ENCODE results near the gene DRGX. TPM values are rescaled to one million over a fixed set of nuclear protein-coding genes. Genes with fewer than 3 reads are reported as not detected.
A peak's percentile ranks its signal among the peaks of the same experiment; 100 is the strongest.

Gene DRGX
- total RNA-seq, 1 donor from 2014 or later, result not detected

DNA sequence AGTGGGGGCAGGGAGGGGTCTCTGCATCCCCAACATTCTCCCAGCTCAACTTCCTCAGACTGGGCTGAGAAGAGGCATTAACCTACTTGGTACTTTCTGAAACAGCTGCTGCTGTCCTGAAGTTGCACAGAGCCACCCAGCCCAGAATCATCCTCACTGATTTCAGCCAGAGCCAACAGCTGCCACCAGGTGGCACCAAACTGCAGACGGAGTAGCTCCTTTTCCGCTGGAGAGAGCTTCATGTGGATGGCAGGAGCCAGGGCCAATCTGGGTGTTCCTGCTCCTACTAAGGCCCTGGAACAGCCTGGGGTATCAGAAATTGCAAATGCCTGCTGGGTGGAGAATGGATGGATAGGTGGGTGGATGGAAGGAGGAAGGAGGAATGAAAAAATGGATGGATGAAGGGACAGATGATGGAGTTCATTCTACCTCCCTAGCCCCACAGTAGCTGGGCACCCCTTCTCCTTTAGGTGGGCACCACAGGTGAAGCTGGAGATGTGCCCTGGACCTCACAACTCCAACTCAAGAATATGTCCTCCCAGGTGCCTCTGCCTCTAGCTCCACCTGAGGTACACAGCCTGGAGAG, 11.8 kb upstream of the DRGX start:
- H3K4me3 ChIP-seq, result no peak overlapping the region
- intact Hi-C loops (cut with micrococcal nuclease), result loop anchor here (10.0 kb wide), 1 partner anchor 107 kb away; no protein-coding TSS in a partner anchor
- H3K27ac ChIP-seq (replicated peaks), result no peak overlapping the region
- peaks cover 47% of the 10 kb centered on the region for H3K27me3 ChIP-seq (ENCODE audit: low read depth)
- no peaks in the 10 kb centered on the region for H3K9me3 ChIP-seq (replicated peaks)
- peak; percentile 78 for DNase-seq
- TF ChIP-seq, protein P1, sequence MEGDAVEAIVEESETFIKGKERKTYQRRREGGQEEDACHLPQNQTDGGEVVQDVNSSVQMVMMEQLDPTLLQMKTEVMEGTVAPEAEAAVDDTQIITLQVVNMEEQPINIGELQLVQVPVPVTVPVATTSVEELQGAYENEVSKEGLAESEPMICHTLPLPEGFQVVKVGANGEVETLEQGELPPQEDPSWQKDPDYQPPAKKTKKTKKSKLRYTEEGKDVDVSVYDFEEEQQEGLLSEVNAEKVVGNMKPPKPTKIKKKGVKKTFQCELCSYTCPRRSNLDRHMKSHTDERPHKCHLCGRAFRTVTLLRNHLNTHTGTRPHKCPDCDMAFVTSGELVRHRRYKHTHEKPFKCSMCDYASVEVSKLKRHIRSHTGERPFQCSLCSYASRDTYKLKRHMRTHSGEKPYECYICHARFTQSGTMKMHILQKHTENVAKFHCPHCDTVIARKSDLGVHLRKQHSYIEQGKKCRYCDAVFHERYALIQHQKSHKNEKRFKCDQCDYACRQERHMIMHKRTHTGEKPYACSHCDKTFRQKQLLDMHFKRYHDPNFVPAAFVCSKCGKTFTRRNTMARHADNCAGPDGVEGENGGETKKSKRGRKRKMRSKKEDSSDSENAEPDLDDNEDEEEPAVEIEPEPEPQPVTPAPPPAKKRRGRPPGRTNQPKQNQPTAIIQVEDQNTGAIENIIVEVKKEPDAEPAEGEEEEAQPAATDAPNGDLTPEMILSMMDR (IDR thresholded peaks at IDR 0.05; ENCODE audit: borderline replicate concordance), result peak; percentile 93
- H3K36me3 ChIP-seq, result no peaks in the 10 kb centered on the region
- H3K4me1 ChIP-seq, result peaks cover 32% of the 10 kb centered on the region

DNA sequence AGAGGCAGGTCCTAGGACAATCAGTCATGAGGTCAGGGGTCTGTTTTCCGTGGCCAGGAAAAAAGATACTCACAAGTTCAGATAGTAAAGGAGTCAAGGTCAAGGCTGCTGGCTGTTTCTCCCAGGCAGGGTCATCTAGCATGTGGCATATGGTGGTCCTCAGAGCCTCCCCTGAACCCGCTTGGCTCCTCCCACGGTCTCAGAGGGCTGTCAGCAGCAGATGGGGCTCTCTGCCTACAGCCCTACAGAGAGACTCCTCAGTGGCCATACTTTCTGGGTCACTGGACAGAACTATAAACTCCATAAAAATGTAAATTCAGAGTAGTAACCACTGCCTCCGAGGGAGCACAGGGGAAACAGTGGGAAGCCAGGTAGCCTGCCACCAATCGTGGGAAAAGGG, 11.3 kb upstream of the DRGX start:
- Histone ChIP-seq H3K27me3 (ENCODE audit: low read depth) (peaks cover 50% of the 10 kb centered on the region), H3K36me3 (no peaks in the 10 kb centered on the region), H3K4me3 (no peak overlapping the region), H3K4me1 (peaks cover 32% of the 10 kb centered on the region), H3K27ac (replicated peaks) (no peak overlapping the region), H3K9me3 (replicated peaks) (no peaks in the 10 kb centered on the region)
- TF ChIP-seq, protein P1 (IDR thresholded peaks at IDR 0.05; ENCODE audit: borderline replicate concordance), result no peak
- intact Hi-C loops (cut with micrococcal nuclease), result loop anchor here (10.0 kb wide), 1 partner anchor 108 kb away; no protein-coding TSS in a partner anchor
- no peak for DNase-seq

DNA sequence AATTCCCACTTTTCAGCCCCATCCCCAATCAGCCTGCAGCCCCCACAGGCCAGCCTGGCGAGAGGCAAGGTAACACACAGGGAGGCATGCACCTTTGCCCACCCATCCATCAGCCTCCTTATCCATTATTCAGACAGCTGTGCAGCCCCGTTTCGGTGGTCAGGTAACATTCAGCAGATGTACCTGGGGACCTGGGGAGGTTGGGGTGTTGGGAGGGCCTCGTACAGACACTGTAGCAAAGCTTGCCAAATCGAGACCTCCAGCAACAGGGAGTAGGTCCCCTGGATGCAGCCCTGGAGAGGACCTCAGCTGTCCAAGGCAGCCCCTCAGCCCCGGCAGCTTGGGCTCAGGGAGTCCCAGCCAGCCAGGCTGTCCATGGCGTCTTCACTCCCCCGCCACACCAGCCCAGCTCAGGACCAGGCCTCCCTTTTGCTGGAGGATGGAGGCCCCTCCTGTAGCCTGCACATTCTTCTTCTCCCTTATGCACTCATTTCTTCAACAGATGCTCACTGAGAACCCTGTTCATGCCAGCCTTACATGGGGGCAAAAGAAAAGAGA, 8.5 kb upstream of the DRGX start:
- Histone ChIP-seq H3K27me3 (ENCODE audit: low read depth) (peaks cover 78% of the 10 kb centered on the region), H3K4me3 (no peak overlapping the region), H3K36me3 (no peaks in the 10 kb centered on the region), H3K9me3 (replicated peaks) (no peaks in the 10 kb centered on the region), H3K4me1 (peaks cover 18% of the 10 kb centered on the region), H3K27ac (replicated peaks) (no peak overlapping the region)
- TF ChIP-seq, protein P1 (IDR thresholded peaks at IDR 0.05; ENCODE audit: borderline replicate concordance), result no peak
- no peak for DNase-seq
- intact Hi-C loops (cut with micrococcal nuclease), result loop anchor here (10.0 kb wide), 1 partner anchor 110 kb away; no protein-coding TSS in a partner anchor

DNA sequence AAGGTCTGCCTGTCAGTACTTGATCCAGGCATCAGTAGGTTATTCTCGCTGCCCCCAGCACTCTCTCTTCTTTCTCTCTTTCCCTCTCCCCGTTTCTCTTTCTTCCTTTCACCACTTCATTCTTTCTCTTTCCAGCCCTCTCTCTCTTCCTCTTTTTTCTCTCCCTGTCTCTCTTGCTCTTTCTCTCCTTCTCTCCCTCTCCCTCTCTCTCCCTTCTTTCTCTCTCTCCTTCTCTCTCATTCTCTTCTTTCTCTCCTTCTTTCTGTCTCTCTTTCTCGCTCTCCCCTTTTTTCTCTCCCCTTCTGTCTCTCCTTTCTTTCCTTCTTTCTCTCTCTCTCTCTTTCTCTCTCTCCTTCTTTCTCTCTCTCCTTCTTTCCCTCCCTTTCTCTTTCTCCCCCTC, 7.5 kb upstream of the DRGX start:
- H3K9me3 ChIP-seq (replicated peaks), result no peaks in the 10 kb centered on the region
- H3K4me3 ChIP-seq, result no peak overlapping the region
- intact Hi-C loops (cut with micrococcal nuclease), result loop anchor here (10.0 kb wide), 1 partner anchor 111 kb away; no protein-coding TSS in a partner anchor
- H3K36me3 ChIP-seq, result no peaks in the 10 kb centered on the region
- TF ChIP-seq, protein P1 (IDR thresholded peaks at IDR 0.05; ENCODE audit: borderline replicate concordance), result no peak
- peaks cover 11% of the 10 kb centered on the region for H3K4me1 ChIP-seq
- no peak overlapping the region for H3K27ac ChIP-seq (replicated peaks)
- no peak for DNase-seq
- peaks cover 88% of the 10 kb centered on the region for H3K27me3 ChIP-seq (ENCODE audit: low read depth)

DNA sequence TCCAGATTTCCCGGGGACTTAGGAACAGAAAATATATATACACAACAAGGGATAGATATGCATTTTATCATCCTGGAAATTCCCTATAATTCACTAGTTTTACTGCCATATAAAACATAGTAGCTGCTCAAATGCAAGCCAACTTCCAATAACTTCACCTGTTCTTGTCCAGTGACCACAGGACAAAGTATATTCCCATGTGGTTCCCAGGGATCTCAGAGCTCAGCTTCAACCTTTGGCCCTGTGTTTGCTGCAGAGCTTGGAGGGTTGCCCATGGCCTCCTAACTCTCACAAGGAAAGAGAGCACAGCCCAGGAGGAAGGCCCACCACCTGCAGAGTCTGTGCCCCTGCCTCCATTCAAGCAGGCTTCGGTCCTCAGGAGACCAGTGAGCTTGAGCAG, 4.5 kb upstream of the DRGX start:
- intact Hi-C loops (cut with micrococcal nuclease), result loop anchor here (10.0 kb wide), 1 partner anchor 114 kb away; no protein-coding TSS in a partner anchor
- DNase-seq, result no peak

More for the DNA sequence above, 4.5 kb upstream of the DRGX start:
- TF ChIP-seq, protein P1 (IDR thresholded peaks at IDR 0.05; ENCODE audit: borderline replicate concordance), result no peak
- no peaks in the 10 kb centered on the region for H3K9me3 ChIP-seq (replicated peaks)
- H3K36me3 ChIP-seq, result no peaks in the 10 kb centered on the region
- peaks cover 30% of the 10 kb centered on the region for H3K4me1 ChIP-seq
- H3K27ac ChIP-seq (replicated peaks), result no peak overlapping the region
- H3K4me3 ChIP-seq, result no peak overlapping the region
- peaks cover 100% of the 10 kb centered on the region for H3K27me3 ChIP-seq (ENCODE audit: low read depth)

All from left ventricle myocardium inferior (tissue), 1 donor.